DMS53 (cell line): ENCODE data around the gene P2RY13.

ENCODE experiments used
- DNase-seq: peaks from one replicate; lab custom pipeline; 2025; lab: John Stamatoyannopoulos, UW

The P2RY13 gene

DNA sequence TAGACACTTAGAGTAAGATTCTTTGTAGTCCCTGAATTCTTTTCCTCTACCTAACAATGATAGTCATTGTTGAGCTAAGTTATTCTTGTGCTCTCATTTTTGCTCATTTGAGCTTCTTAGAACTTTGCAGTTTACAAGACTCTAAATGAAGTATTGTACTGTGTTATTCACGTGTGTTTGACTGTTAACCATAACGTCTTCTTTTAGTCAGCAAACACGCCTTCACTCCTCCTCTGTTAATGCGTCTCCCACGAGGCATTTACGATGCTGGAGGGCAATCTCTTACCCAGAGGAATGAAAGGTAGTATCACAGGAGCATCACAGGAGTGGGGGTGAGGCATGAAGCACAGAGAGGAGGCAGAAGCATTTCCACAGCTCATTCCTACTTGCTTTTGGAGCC is 36.2 kb downstream of the P2RY13 start:
- DNase-seq, result no peak

DNA sequence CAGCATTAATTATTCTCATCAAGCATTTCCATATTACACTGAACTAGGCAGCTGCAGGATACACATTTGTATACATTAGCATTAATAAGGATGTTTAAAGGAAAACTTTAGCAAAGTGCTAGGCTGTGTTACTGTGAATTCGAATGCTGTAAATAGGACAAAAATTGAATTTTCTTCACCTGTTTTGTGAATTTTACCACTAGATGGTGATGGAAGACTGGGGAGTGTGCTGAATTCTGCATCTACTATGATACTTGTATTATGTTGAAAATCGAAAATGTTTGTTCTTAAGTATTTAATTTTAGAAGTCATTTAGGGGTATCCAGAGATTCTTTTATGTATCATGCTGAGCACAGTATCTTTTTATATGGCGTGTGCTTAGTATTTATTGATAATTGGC is 38.7 kb downstream of the P2RY13 start:
- DNase-seq, result peak; percentile 16

DNA sequence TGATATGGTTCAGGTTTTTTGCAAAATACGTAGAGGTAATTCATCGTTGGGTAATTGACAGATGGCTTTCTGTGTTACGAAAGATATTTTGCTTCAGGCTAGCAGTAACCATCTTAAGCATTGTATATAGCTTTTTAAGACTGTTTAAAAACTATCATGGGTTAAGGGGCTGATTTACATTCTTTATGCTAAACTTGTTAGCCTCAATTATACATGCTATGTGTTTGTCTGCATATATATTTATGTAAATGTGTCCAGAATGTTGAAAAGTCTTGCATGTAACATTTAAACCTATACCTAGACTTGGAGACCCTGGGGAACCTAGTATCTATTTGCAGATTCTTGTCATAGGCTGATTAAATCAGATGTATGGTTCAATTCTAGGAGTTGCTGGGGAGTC is 39.9 kb downstream of the P2RY13 start:
- DNase-seq, result no peak

DNA sequence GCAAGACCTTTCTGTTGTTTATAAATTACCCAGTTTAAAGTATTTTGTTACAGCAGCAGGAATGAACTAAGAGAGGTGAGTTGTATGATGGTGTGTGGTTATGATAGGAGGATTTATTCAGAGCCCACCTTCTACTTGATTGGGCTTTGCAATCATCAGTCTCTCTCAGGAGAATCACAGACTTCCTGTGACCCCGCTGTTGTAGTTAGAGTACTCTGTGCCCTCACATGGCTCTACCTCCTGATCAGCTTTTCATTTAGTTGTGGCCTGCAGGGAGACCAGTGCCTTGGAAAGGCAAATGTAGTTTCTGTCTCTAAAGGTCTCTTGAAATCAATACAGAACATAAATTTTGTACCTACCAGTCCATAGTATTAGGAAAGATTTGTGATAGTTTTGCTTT is 43.4 kb downstream of the P2RY13 start:
- no peak for DNase-seq

DNA sequence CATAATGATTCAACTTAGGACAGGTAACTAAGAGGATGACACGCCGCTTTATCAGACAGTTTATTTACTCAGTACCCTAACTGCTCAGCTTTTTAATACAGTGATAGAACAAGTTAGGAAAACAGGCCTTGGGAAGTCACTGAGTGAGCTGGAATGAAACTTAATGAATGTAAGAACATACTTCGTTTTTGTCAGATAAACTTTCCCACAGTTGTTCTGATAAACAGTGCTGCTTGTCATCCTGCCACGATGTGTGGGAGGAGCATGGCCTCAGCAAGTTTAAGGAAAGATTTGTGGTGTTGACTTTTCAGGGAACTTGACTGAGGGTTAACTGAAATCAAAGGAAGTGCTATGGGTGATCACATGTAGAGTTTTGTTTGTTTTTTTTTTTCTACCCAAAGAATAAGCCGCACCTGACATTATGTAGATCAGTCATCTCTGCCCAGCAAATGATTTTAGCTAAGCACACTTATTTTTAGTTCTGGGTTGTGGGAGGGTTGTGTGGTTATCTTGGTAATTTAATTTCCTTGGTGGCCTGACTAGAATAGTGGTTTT is 45.4 kb downstream of the P2RY13 start:
- DNase-seq, result peak; percentile 3

DNA sequence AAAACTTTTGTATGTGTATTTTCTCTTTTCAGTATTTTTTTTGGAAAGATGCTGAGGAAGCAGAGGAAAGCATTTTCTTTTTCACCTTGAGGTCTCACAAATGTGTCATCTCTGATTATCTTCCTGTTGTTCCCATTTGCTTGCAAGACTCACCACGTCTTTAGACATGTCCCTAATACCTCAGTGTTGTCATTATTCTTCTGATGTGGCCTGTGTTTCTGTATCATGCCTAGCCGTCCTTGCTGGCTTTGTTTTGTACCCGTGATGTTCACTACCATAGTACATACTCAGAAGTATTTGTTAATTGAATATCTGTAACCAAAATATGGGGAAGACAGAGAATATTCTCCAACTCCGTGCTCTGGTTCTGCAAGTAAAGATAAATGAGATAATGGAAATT is 46.0 kb downstream of the P2RY13 start:
- no peak for DNase-seq

DNA sequence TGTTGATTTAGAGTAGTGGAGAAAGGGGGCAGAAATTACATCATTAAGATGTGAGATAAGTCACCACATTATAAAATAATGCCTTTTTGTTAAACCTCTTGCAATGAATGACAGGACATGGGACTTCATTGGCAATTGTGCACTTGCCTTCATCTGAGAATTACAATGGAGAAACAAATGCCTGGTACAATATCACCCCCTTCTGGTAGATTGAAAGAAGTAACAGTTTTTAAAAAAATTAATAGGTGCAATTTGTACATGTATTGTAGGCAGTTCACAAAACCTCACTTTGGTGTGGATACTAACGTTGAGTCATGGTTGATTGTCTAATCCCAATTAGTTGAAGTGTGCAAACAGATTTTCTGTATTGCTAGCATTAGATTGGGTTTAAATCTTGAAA is 46.4 kb downstream of the P2RY13 start:
- DNase-seq, result peak; percentile 67

DNA sequence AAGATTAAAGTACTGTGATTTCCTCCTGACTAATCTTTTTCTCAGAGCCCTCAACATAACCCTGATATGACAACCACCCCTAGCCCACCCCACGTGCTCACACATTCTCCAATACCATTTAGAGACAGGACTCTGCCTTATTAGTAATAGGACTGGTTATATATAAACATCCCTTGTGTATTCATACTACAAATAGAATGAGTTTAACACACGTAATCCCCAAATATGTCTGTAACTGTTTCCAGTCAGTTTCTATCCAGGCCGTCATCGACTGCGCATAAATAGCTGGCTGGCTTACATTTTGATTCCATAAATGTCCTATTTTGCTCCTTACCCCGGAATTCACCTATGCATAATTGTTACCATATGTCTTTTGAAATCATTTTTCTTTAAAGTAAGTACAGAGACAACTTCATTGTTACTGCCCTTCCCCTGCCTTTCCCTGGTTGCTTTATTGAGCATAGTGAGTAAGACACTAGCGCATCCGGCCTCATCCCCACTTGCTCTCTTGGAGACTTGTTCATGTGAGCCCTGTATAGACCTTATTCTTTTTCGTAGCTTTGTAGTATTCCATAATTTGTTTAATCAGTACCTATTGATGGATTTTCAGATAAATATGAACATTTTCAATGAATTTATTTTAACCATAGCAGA is 47.6 kb downstream of the P2RY13 start:
- no peak for DNase-seq

DNA sequence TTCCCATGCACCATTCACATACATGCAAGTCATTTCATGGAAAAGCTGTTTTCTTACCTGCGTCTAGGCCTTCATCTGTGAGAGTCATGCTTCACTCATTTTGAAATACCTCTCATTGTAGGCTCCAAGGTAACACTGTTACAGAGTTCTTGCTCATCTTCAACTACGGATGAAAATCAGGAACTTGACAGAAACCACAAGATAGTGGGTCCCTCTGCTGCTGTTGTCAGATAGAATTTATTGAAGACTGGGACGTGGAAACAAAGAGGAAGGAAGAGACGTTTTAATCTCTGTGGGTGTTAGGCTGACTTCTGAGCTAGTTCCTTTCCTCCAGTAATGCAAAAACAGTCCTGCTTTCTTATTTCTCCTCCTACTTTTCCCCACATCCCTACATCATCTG is 51.1 kb downstream of the P2RY13 start, which contains the start of gene P2RY14:
Gene P2RY14 (minus strand): TSS at position 313 of the 400 bp plus-strand sequence. CDS start 64,226 bp downstream, outside the sequence.
- no peak for DNase-seq

DNA sequence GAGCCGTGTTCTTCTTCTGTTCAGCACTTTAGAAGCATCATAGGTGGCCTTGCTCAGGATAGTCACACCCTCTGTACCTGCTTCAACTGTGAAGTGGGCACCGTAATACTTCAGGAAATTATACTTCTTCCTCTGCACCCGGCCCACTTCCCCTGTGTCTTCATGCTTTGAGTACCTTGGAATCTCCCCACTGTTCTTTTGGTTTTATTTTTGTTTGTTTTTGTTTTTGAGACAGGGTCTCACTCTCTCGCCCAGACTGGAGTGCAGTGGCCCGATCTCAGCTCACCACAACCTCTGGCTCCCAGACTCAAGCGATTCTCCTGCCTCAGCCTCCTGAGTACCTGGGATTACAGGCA is 52.7 kb downstream of the P2RY13 start:
- no peak for DNase-seq
